ENCODE measurements around the gene OGA.

Gene OGA

DNA sequence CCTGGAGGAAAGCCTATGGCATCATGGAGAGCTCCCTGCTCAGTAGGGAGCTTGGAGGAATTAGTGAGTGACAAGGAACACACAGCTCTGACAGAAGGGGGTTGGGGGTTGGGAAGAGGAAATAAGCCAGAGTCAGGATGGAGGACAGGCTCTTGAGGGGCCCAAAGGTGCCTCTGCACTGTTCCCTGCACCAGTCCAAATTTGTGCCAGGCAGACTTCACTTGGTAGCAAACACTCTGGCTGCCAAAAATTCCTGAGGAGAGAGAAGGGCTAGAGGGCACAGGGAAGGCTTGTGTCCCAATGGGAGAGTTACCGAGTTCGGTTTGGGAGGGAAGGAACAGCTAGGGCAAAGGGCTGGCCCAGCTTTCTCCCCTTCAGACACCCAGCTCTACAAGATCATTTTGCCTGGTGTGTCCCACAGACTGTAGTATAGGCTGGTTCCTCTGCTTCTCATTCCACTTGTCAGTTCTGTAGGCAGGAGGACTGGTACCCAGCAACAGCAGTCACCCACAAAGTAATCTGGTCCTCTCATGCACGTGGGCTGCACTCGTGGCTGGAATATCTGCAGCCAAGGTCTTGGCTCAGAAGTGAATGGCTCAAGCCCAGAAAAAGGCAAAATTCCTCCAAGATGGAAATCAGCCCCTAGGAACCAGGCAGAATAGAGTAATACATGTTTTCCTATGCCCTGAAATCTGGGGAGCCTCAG is 33.3 kb upstream of the OGA start:
- TF ChIP-seq, protein P1, sequence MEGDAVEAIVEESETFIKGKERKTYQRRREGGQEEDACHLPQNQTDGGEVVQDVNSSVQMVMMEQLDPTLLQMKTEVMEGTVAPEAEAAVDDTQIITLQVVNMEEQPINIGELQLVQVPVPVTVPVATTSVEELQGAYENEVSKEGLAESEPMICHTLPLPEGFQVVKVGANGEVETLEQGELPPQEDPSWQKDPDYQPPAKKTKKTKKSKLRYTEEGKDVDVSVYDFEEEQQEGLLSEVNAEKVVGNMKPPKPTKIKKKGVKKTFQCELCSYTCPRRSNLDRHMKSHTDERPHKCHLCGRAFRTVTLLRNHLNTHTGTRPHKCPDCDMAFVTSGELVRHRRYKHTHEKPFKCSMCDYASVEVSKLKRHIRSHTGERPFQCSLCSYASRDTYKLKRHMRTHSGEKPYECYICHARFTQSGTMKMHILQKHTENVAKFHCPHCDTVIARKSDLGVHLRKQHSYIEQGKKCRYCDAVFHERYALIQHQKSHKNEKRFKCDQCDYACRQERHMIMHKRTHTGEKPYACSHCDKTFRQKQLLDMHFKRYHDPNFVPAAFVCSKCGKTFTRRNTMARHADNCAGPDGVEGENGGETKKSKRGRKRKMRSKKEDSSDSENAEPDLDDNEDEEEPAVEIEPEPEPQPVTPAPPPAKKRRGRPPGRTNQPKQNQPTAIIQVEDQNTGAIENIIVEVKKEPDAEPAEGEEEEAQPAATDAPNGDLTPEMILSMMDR (IDR thresholded peaks at IDR 0.05; ENCODE audit: borderline replicate concordance, insufficient read depth, low read depth, low read length), result no peak
- H3K4me3 ChIP-seq (ENCODE audit: low read depth, low read length), result no peak overlapping the region

DNA sequence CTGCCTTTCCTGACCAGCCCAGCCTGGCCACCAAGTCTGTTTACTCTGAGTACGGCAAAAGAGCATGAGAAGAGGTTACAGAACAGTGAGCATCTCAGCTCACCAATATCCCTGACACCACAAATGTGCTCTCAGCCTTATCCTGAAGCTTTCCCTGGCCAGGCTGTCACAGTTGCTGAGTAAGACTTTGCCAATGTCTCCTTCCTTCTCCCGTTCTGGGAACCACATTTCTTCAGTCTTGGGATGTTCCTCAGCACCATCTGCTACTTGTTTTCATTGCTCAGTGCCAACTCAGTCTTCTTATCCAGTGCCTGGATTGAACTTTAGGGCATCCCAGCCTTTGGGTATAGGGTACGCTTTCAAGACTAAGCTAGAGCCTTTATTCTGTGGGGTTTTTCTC is 32.5 kb upstream of the OGA start:
- H3K4me3 ChIP-seq (ENCODE audit: low read depth, low read length), result no peak overlapping the region
- TF ChIP-seq, protein P1 (IDR thresholded peaks at IDR 0.05; ENCODE audit: borderline replicate concordance, insufficient read depth, low read depth, low read length), result no peak

DNA sequence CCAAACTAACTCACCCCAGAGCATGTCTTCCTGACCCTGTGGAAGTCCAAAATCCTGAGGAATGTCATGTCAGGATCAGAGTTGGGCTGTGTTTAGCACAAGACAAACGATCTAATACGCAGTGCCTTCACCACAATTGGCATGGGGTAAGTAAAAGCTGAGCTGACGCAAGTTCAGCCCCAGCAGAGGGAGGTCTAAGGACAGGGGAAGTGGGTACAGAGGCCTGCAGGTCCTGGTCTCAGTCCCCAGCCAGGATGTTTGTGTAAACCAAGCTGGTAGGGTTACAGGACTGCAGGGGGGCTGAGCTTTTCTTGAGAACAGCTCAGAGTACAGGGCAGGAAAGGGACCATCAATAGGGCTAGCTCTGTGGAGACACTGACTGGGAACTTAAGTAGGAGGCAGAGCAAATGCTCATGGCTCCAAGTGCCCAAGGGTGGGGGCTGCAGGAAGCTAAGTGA is 30.7 kb upstream of the OGA start:
- no peak overlapping the region for H3K4me3 ChIP-seq (ENCODE audit: low read depth, low read length)
- TF ChIP-seq, protein P1 (IDR thresholded peaks at IDR 0.05; ENCODE audit: borderline replicate concordance, insufficient read depth, low read depth, low read length), result no peak

DNA sequence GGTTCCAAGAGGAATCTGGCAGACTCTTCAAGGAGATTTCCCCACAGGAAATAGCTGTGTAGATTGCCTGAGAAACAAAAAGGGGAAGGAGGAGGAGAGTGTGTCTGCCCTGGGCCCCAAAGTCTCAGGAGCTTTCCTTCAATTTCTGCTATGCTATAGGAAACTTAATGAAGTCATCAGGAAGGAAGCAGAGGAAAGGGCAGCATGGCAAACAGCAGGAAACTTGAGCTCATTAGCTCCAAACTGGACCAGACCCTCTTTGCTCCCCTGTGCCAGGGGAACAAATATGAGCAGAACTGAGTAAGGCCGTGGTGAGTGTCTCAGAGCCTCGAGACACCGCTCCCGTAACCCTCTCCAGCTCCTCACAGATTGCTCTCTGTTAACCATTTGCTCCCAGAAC is 30.2 kb upstream of the OGA start:
- TF ChIP-seq, protein P1 (IDR thresholded peaks at IDR 0.05; ENCODE audit: borderline replicate concordance, insufficient read depth, low read depth, low read length), result no peak
- no peak overlapping the region for H3K4me3 ChIP-seq (ENCODE audit: low read depth, low read length)

DNA sequence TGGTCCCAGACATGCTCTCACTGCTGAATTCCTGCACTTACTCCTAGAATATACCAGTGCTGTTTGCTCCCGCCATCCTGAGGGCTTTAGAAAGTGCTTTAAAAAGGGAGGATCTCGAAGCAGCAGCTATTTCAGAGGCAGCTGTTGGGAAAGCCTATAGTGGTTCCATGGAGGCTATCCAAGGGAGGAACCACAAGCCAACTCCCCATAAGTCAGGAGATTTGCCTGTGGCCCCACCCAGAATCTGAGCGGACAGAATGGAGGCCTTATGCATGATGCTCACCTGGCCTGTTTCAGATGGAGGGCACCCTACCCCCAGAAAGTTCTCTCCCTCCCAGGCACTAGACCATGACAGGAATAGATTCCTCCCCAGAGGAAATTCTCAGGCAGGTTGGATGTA is 27.6 kb upstream of the OGA start:
- TF ChIP-seq, protein P1 (IDR thresholded peaks at IDR 0.05; ENCODE audit: borderline replicate concordance, insufficient read depth, low read depth, low read length), result no peak
- H3K4me3 ChIP-seq (ENCODE audit: low read depth, low read length), result no peak overlapping the region

DNA sequence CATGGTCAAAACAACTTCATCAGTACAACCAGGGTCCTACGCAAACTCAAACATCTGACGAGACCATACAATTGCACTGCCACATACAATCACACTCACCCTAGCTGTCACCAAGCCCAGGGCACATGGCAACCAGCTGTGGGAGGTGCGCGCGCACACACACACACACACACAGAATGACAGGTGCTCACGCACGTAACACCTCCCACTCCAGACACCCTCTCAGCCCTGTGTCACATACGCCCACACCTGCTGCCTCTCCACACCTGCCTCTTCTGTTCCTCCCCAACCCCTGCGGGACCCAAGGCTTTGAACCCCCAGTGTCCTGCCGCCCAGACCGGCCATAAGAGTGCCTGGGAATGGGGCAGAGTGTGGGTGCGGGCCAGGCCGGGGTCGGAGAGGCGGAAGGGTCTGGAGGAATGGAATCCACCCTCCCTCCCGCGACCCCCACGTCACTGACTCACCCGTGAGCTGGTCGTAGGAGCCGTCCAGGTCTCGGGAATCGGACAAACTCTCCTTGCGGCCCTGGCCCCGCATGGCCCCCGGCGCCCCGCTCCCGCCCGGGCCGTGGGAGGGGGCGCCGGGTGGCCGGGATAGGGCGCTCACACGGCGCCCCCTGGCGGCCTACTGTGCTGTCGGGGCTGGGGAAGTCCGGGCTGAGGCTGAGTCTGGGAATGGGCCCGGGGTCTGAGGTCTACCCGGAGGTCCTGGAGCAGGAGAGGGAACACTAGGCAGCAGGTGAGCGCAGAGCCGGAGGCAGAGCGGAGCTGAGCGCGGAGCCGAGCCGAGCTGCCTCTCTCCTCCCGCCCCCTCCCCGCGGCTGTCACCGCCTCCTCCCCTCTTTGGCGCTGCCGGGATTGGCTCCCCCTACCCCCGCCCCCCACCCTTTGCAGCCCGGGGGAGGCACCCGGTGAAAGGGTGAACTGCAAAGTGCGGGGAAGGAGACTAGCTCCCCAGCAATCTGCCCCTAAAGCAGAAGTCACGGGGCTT is 25.1 kb upstream of the OGA start, which contains the start of gene KCNIP2:
KCNIP2 (minus strand) TSS at position 769 of the 990 bp plus-strand sequence; CDS start at position 537, 232 bp downstream.
- peak within 1 kb of the TSS; percentile 53 for H3K4me3 ChIP-seq (ENCODE audit: low read depth, low read length)
- TF ChIP-seq, protein P1 (IDR thresholded peaks at IDR 0.05; ENCODE audit: borderline replicate concordance, insufficient read depth, low read depth, low read length), result peak; percentile 79

Measured in GM12875 (cell line).